GM21367 (cell line): ENCODE data around the gene EFHC1.

Source experiments
- ATAC-seq: cut with Tn5 transposase; IDR thresholded peaks from one replicate; pipeline ENCODE4 v1.9.1; 2021; ENCODE audit not compliant: unreplicated experiment

Gene EFHC1

DNA sequence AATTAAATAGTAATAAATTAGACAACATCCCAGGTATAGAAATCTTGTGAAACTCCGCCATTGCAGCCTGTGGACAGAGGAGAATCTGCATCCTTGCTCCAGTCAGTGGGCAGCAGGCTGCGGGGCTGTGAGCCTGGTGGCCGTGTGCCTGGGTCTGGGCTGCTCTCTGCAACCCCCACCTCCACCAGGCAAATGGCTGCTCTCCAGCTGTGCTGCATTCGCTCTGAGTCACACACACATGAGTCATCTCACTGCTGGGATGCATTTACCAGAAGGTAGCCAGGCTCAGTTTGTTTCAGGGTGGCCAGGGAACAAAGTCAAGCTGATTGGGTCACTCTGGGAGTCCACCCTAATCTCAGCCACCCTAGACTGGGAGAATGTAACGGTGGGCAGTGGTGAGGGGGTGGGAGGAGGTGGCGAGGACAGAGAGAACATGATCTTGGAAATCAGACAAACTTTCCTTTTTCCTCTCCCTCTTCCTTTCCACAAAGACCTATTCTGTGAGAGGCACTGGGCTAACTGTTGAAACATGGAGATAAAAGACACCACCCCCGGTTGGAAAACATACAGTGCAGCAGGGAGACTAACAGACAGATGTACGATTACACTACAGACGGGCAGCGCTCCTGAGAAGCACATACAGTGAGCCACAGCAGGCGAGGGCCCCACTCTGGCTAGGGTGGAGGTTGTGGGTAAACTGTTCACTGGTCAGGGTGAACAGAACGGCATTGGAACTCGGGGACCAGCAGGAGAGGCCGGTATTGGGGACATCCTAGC lies 97.5 kb downstream of the EFHC1 start:
- peak; percentile 82 for ATAC-seq

DNA sequence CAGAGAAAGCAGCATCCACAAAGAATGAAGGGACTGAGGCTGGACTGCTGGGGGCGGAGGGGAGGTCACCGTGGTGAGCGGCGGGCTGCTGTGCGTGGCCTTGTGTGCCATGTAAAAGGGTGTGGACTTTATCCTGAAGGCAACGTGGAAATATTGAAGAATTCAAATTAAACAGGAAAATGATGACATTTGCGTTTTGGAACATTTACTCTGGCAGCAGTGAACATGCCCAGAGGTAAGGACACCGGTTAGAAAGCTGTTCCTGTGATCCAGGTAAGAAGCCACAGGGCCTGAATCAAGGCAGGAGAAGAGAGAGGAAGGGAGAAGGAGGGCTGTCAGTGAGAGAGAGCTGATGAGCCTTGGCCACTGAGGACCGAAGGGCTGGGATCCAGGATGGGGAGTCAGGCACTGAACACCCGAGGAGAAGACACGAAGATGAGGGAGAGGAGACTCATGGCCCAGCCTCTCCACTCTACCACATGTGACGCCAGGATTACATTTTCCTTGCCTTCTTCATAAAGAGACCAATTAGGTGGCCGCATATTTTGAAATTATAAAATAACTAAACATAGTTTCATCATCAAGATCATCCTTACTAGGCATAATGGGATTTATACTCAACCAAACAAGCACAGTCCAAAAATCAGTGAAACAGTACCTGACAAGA lies 98.3 kb downstream of the EFHC1 start:
- no peak for ATAC-seq

DNA sequence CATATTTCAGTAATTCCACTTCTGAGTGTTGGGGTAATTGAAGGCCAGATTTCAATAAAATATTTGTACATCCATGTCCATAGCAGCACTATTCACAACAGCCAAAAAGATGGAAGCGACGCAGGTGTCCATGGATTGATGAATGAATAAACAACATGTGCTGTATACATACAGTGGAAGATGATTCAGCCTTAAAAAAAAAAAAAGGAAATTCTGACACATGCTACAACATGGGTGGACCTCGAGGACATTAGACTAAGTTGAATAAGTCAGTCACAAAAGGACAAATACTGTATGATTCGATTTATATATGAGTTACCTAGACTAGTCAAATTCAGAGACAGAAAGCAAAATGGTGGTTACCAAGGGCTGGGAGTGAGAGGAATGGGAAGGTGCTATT lies 99.5 kb downstream of the EFHC1 start:
- ATAC-seq = no peak

DNA sequence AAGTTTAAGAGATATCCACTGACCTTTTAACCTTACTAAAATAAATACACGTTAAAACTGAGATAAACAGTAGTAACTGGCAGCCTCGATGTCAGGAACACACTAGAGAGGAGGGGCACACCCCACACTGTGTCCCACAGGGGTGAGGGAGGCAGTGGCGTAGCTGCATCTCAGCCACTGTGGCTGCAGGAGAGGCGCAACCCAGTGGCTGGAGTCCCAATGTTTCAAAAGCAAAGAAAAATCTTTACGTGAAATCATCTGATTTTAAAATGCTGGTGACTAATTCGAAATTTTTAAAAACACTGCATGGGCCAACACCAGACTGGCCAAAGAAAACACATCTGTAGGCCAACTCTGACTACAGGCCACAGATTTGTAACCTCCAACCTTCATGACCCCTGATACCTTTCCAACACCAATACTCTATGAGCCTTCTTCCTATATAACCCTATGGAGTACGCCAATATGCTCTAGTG lies 102.0 kb downstream of the EFHC1 start:
- ATAC-seq = no peak

DNA sequence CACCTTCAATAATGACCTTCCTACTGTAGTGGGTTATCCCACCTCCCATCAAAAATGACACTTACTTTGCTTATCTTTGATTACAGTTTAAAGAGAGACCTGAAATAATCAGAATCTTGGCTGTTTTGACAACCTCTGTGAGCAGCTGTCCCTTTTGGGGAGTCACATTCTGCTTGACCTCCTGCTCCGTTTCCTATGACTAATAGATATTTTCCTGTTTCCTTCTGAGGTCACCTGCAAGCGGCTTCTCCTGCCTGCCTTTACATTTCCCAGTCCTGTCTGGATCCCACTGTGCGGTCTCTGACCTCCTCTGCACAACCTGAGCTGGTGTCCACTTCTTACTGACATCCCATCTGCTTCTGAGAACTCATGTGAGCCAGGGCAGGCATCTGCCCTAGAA lies 102.5 kb downstream of the EFHC1 start:
- no peak for ATAC-seq

DNA sequence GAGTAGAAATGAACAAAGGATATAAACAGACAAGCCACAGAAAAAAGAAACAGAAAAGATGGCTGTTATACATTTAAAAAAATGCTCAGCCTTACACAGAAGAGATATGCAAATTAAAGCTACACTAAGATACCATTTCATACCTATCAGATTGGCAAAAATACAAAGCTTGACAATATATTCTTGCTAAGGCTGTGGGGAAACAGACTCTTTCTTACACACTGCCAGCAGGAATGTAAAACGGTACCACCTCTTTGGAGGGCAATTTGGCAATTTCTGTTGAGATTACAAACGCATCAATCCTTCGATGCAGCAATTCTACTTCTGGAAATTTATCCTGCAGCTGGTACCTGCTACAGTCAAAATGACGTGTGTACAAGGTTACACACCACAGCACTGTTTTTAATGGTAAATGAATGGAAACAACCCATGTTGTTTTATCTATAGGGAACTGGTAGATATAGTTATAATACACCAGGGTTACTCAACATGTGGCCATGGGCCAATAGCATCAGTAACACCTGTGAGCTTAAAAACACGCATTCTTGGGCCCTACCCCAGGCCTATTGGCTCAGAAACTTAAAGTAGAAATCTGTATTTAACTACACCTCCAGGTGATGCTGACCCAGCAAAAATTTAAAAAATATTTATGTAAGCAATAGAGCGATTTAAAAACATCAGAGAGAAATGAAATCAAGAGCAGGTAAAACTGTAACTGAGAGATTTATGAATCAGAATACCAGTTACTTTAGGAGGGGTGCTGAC lies 103.4 kb downstream of the EFHC1 start:
- no peak for ATAC-seq

DNA sequence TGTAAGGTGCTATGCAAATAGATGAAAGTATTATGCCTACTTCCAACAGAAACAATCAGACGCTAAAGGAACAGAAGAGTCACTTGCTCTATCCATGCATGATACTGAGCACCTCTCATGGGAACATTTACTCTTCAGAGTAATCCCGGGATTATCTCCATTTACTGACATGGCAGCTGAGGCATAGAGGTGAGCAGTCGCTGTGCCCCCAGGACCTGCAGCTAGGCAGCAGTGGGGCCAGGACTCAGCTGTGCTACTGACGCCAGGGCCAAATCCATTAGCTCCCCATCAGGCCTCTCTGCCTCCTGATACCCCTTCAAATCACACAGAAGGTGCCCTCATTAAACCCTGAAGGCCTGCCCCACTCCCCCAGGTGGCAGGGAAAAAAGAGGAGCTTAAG lies 104.8 kb downstream of the EFHC1 start:
- ATAC-seq = no peak

DNA sequence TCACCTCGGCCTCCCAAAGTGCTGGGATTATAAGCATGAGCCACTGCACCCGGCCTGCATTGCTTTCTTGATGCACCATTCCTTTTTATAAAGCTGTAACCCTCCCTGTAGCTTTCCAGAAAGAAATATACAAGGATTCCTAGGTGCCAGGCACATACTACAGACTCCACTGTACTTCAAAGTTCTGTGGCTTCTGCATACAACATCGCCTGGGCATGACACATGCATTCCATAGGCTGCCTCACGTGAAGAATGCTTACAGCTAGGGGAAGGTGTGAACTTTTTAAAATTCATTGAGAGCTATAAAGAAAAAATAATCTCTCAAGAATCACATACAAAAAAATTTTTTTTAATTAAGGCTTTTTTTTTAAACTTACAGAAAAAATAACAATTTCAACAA lies 106.5 kb downstream of the EFHC1 start:
- no peak for ATAC-seq

DNA sequence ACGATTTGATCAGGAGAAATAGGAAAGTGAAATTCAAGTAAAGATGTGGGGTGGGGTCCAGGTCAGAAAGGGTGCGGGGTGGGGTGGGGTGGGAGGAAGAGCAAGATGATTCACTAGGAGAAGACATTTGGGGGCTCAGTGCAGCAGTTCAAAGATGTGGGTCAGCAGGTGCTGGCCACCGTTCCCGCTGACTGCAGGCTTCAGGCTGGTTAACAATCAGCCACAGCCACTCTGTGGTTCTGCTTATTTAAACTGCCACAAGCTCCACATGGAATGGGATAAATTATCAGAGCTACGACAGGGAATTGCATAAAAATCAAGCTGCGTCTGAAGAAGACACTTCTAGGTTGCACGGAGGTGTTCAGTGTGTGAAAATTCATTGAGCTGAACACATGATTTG lies 107.3 kb downstream of the EFHC1 start:
- no peak for ATAC-seq

DNA sequence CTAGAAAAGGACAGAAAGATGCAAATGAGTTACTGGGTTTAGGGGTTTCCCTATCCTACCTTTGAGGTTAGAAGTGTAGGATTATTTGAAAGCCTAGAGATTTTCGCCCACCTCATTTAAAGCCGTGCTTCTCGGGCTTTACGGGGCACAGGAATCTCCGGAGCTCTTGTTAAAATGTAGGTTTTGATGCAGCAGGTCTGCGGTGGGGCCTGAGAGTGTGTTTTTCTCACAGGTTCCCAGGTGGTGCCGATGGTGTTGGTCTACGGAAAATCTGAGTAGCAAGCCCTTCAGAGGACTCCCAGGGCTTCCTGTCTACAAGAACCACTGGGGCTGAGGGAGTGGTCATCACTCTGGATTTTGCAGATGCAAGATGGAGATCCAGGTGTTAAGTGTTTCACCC lies 109.2 kb downstream of the EFHC1 start:
- ATAC-seq = no peak

DNA sequence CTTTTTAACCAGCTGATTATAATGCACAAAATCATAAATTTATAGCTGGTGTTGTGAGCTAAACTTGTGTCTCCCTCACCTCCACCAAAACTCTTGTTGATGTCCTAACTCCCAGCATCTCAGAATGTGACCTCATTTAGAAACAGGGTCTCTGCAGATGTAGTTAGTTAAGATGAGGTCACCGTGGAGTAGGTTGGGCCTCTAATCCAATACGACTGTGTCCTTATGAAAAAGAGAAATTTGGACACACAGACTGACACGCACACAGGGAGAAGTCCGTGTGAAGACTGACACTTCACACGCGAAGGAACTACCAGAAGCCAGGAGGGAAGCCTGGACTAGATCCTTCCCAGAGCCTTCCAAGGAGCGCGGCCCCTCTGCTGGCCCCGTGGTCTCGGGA lies 110.2 kb downstream of the EFHC1 start:
- no peak for ATAC-seq

DNA sequence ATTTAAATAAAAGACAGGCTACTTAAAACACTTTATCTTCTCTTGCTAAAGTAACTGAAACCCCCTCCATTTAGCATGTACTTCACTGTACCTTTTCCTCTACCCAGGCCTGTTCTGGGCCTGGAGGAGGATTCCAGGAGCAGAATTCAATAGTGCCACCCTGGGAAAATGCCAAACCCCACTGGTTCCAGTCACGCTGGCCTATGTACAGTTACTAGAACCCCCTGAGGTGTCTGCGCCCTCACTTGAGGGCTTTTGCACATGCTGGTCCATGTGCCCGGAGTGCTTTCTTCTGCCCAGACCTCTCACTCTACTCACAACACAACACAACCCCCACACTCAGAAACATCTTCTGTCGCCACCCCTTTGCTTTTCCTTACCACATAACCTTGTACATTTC lies 111.3 kb downstream of the EFHC1 start:
- no peak for ATAC-seq

DNA sequence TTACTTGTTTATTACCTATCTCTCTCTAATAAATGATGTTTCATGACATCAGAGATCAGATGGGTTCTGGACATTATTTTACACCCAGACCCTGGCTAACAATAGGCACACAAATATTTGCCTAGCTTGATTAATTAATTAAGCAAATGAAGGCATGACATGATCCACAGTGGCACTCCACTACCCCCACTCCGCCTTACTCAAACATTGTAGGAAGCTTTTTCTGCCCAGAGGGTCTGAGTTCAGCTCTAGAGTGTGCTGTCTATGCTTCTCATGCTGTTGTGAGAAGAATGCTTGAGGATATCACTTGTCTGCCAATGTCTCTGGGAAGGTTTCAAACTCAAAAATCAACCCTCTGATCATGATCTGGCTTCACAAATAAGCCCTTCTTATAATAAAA lies 111.7 kb downstream of the EFHC1 start:
- no peak for ATAC-seq

DNA sequence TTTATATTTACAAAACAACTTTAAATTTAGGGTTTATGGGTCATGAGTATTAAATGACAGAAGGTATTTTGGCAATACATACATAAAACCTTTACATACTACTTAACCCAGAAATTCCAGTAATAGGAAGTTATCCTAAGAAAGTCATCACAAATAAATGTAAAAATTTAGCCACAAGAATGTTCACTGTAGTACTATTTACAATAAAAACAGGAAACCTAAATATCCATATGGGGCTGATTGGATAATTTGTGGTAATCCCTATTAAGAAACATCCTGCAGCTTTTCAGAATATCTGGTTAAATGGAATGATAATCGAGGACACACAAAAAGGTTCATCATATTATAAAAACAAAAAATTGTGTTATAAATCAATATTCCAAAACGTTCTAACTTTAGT lies 112.3 kb downstream of the EFHC1 start:
- no peak for ATAC-seq

DNA sequence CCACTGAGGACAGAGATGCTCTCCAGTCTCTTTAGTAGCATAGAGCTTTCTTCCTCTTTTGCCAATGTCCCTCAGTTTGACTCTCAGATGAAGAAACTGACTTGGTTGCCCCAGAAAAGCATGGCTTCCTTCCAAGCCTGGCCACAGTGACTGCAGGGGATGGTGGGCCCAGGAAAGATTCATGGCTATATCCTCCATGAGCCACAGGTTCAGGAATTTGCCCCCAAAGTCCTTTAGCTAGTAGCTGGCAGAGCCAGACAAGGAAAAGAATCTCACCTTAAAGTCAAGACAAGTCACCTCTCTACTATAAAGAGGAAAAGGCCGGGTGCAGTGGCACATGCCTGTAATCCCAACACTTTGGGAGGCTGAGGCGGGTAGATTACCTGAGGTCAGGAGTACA lies 113.3 kb downstream of the EFHC1 start:
- ATAC-seq = no peak

DNA sequence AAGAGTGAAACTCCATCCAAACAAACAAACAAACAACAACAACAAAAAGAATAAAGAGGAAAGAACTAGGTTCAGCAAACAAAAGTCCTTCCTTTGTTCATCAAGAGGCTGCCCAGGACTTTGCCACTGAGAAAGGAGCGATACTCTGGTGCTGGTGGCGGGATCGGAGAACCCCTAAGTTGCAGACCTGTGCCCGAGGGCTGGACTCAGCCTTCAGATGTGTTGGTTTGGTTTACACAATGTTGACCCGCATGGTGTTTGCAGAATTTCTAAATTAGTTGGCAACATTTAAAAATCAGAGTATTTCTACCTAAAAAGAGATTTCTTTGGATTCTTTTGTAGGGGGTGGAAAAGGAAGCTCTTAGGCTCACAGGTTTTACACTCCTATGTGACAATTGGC lies 114.2 kb downstream of the EFHC1 start:
- ATAC-seq = no peak

DNA sequence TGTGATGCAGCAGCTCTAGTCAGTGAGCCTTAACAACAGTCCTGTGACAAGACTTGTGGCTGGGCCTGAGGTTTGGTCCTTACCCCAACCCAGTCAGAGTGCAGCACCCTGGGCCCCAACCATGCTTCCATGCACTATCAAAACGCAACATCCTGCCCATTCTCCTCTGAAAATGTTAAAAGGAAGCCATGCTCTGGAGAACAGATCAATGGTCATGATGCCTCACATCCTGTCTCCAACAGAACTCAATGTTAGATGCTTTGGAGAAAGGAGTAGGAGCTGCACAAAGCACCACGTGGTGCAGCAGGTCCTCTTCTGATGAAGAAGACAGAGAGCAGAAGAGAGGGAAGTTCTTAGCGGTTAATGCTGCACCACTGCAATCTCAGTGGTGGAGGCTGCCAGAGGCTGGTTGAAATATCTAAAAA lies 114.8 kb downstream of the EFHC1 start:
- no peak for ATAC-seq

DNA sequence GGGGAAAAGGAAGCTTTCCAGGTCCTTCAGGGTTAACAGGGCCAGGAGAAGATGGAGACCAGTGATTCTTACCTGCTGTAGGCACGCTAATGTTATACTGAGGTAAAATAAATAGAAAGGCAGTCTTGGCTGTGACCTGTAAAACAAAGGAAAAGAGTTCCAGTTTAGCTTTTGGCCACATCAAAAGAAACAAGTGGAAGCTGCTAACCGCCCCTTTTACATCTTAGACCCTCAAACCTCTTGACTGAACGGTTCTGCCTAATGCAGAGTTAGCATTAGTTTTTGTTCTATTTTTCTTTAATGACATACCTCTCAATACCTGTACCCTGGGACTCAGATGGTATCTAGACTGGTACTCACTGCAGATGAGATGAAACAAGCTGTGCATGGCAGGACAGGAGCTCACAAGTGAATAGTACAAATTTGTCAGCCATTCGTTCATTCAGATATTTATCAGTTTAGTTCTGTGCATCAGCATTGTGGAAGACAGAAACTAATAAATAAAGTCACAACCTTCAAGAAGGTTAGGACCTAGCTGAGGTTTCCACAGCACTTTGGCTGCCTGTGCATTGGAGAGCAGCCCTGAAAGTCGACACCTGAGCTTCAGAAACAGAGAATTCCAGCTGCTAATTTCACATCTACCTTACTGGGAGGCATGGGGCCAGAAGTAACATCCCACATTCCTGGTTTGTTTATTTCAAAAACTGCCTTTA lies 115.7 kb downstream of the EFHC1 start:
- peak; percentile 4 for ATAC-seq

DNA sequence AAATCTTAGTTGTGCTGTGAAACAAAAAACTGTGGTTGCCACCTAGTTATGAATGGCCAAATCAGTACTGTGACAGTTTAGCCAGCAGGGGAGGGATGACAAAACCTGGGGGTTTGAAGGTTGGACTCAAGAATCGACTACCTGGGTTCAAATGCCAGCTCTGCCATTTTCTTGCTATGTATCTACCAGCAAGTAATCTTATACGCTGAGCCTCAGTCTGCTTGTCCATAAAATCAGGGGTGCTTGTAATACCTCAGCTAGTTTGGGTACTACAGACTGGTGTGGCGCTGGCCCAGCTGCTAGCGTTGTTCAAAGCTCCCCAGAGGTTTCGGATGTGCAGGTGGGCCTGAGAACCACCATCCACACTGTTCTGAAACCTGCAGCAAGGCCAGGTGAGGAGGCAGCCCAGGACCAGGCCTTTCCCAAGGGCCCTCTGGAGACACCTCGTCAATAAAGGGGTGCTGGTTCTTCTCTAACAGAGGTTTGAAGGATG lies 116.3 kb downstream of the EFHC1 start:
- peak; percentile 33 for ATAC-seq

DNA sequence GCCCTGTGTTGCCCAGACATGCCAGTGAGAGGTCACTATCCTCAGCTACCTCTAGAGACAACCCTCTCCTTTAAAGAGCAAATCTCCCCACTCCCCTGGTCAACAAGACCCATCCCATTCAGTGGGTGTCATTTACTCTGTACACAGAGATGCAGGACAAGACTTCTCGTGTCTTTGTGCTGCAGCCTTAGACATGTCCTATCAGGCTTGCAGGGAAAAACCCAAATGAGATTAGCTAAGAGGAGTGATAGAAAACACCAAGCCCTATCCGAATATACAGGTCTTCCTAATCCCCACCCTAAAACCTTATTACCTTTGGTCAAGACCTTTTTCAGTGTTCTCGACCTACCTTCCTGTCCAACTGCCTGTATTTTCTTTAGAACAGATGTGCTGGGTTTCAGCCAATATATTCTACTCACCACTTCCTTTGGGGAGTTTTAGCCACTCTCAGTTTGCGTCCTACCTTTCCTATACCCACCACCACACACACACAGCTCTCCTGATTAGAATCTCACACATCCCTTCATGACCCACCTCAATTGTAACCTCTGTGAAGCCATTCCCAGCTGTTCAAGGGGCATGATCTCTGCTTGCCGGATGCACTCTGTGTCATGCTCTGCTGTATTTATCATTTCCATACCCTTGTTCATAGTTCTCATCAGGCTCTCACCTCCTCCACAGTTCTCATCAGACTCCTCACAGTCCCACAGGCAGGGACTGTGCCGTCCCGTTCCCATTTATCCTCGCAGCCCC lies 117.0 kb downstream of the EFHC1 start:
- ATAC-seq = peak; percentile 53
